Stimulated activated CD4-positive, alpha-beta T cell treated with anti-CD3 and anti-CD28 coated beads, Interleukin-1b, Interleukin-23, amount 100 ng/mL, for 4 hours (primary cell): ENCODE measurements around the gene ALPK1.
"Not testable (repeated sequence)": the region's sequence is repeated elsewhere in the genome, so short reads cannot be mapped to it uniquely, and the experiment has no call there.

ENCODE experiments used
- DNase-seq, 2 donors: peaks; one replicate each; pipeline ENCODE4 v3.0.0-alpha.2; 2020; ENCODE audit warnings: low read depth in 2 of 2

The ALPK1 gene

GRCh38 chr4:112378858-112379257, 81.7 kb downstream of the ALPK1 start:
- no peak for DNase-seq

GRCh38 chr4:112379306-112379705, 82.1 kb downstream of the ALPK1 start:
- no peak for DNase-seq

- no peak for DNase-seq
Observed at GRCh38 chr4:112381996-112382692, 85.0 kb downstream of the ALPK1 start.

- DNase-seq, result no peak
Observed at GRCh38 chr4:112386071-112386470, 88.9 kb downstream of the ALPK1 start.

GRCh38 chr4:112402098-112402497, 104.9 kb downstream of the ALPK1 start:
- DNase-seq, result no peak

- no peak for DNase-seq
Observed at GRCh38 chr4:112403101-112403945, 106.2 kb downstream of the ALPK1 start.

GRCh38 chr4:112410364-112410763, 113.2 kb downstream of the ALPK1 start:
- DNase-seq, result no peak

- no peak for DNase-seq
Observed at GRCh38 chr4:112410804-112411203, 113.6 kb downstream of the ALPK1 start.

GRCh38 chr4:112411781-112412550, 114.8 kb downstream of the ALPK1 start:
- DNase-seq, result no peak

GRCh38 chr4:112416464-112416863, 119.3 kb downstream of the ALPK1 start:
- DNase-seq, result no peak

- no peak for DNase-seq
Observed at GRCh38 chr4:112418092-112418491, 120.9 kb downstream of the ALPK1 start.

GRCh38 chr4:112421911-112422310, 124.7 kb downstream of the ALPK1 start:
- DNase-seq, result no peak

GRCh38 chr4:112422644-112423043, 125.5 kb downstream of the ALPK1 start:
- DNase-seq, result no peak

GRCh38 chr4:112423591-112423990, 126.4 kb downstream of the ALPK1 start:
- DNase-seq, result no peak

GRCh38 chr4:112425823-112426222, 128.7 kb downstream of the ALPK1 start:
- DNase-seq, result no peak

- DNase-seq, result no peak
Observed at GRCh38 chr4:112426416-112426815, 129.2 kb downstream of the ALPK1 start.

GRCh38 chr4:112431158-112431557, 134.0 kb downstream of the ALPK1 start:
- no peak for DNase-seq

GRCh38 chr4:112436987-112437386, 139.8 kb downstream of the ALPK1 start:
- no peak for DNase-seq

GRCh38 chr4:112442226-112442625, 145.1 kb downstream of the ALPK1 start:
- DNase-seq, result not testable (repeated sequence)

GRCh38 chr4:112448306-112449132, 151.3 kb downstream of the ALPK1 start:
- no peak for DNase-seq

GRCh38 chr4:112449708-112450107, 152.5 kb downstream of the ALPK1 start:
- no peak for DNase-seq
